LNCaP clone FGC (cell line): Measurements from ENCODE around the gene LBX2.

Source experiments
- DNase-seq: peaks from one replicate; pipeline ENCODE4 v3.0.0-alpha.2; 2011; ENCODE audit warnings: low read depth
- H3K4me3 ChIP-seq: 2 replicates; pipeline ENCODE4 v1.5.1; 2011; ENCODE audit warnings: mild to moderate bottlenecking, low read depth, low read length, control low read depth
- CTCF ChIP-seq: IDR thresholded peaks from 2 replicates; pipeline ENCODE4 v1.5.1; 2012; ENCODE audit warnings: mild to moderate bottlenecking; ENCODE audit not compliant: control insufficient read depth, insufficient read depth; ENCODE audit errors: extremely low read depth

LBX2 gene

DNA sequence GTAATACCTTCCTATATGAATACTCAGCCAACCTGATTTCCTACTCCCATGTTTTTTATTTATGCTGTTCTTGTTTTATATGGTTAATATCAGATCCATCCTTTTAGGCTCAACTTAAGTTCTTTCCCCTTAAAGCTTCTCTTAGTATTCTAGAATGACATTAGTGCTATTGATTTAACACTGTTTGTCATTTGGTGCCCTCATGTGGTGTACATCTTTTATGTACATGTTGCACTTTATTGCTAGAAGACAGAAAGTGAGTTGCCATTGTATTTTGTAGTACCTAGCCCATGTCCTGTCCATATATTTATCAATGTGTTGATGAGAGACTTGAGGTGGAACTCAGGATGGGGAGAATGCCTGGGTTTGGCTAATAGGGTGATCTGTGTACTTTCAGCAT lies 32.8 kb upstream of the LBX2 start:
- no peak overlapping the region for H3K4me3 ChIP-seq
- TF ChIP-seq CTCF: peak; percentile 52
- DNase-seq: no peak

- TF ChIP-seq CTCF: no peak
- no peak overlapping the region for H3K4me3 ChIP-seq
- DNase-seq: no peak
These were observed 32.3 kb upstream of the LBX2 start for GRCh38 chr2:74531666-74532065.

GRCh38 chr2:74530239-74531187 lies 31.1 kb upstream of the LBX2 start:
- TF ChIP-seq CTCF: no peak
- peak overlapping the region; percentile 83 for H3K4me3 ChIP-seq
- DNase-seq: no peak

DNA sequence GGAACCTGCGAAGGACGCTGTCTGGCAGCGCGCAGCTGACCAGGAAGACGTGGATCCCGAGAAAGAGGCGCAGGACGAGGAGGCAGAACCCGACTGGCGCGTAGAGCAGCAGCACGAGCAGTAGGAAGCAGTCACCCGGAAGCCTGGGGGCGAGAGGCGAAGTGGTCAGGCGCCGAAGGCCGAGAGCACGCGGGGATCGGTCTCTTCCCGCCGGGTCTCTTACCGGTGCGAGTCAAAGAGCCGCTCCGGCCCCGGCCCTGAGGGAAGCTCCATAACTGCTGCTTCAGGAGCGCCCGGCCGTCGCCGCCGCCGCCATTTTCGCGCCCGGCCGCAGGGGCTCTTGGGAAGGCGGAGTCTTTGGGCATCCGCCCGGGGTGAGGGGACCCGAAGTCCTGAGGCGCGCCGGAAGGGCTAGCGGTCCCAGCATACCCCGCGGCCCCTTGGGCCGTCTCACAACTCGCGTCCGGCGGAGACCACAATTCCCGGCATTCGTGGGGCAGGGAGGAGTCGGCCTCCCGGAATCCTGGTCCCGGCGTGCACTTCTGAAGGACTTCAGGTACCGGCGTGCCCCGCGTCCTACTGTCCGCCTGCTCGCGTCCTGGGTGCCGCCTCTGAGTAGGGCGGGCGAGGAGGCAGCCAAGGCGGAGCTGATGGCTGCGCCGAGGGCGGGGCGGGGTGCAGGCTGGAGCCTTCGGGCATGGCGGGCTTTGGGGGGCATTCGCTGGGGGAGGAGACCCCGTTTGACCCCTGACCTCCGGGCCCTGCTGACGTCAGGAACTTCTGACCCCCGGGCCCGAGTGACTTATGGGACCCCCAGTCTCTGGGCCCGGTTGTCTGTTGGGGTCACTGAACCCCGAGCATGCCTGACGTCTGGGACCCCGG lies 30.2 kb upstream of the LBX2 start, which contains the start of the genes AUP1 and HTRA2:
Gene AUP1 (minus strand): TSS at position 350 of the 882 bp plus-strand sequence. CDS start 77 bp downstream, at position 273.
Gene HTRA2 (plus strand): TSS at position 577 of the 882 bp plus-strand sequence. CDS start 74 bp downstream, at position 651.
- peak; percentile 90 for DNase-seq
- peak within 1 kb of the TSS; percentile 83 for H3K4me3 ChIP-seq
- TF ChIP-seq CTCF: no peak

DNA sequence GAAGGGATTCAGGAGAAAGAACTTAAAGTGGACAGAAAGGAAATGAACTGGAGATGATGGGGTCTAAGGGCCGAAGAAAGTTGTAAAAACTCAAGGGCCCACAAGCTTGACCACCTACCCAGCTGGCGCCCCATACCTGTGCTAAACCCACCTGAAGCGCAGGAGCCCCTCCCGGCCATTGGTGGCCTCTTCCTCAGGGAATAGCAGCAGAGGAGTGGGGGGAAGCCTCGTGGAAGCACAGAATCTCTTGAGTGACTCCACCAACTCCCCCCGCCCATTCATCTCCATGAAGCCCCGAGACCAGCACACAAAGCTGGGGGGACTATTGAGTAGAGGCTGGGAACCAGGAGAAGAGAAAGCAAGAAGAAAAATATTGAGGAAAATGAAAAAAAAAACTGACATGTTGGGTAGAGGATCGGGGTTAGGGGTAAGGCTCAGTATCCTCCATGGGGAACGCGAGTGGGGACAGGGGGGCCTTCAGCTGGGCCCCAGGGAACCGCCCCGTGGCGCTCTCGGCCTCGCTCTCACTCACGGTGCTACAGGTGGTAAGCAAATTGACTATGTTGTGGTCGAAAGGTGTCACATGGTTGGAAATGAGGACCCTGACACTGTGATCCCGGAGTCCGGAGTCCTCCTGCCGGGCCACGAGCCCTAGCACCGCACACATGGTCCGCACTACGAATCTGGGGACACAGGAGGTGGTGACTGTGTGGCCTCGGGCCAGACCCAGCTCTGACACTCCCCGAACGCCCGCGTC lies 29.4 kb upstream of the LBX2 start:
- TF ChIP-seq CTCF: no peak
- peak overlapping the region; percentile 83 for H3K4me3 ChIP-seq
- DNase-seq: no peak

DNA sequence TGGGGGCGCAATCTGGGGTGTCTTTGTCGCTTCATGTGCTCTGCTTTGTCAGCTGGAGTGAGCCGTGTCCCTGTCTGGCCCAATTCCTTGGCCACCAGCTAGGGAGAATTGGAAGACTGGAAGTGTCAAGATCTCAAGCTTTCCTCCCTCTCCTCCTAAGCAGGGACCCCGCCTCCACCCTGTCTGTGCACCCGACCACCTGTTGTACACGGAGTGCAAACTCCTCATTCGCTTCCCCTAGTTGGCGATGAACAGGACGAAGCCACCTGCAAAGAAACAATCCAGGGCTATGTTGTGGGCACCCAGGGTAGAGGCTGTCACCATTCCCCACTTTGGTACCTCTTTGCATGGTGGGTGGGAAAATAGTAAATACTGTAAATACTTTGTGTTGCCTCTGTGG lies 28.3 kb upstream of the LBX2 start:
- no peak for DNase-seq
- H3K4me3 ChIP-seq: no peak overlapping the region
- TF ChIP-seq CTCF: no peak
